Measurements from ENCODE around the gene TAPBP. TPM values are rescaled to one million over a fixed set of nuclear protein-coding genes. Genes with fewer than 3 reads are reported as not detected.

Gene TAPBP
- total and polyA plus RNA-seq, 2 donors (not counting 1 experiment from before 2014, with no cell fraction given): 50.3 to 56.0 TPM

GRCh38 chr6:33317669-33318425, 4.0 kb upstream of the TAPBP start, which contains the start of gene ZBTB22:
Gene ZBTB22 (minus strand): TSS chr6:33317744. CDS start chr6:33316916, 828 bp downstream.
- peaks cover 54% of the 10 kb centered on the region for H3K79me2 ChIP-seq (ENCODE audit: control insufficient read depth, insufficient read depth, low read length)
- peak within 1 kb of the TSS; percentile 71 for H3K27ac ChIP-seq (ENCODE audit: insufficient read depth, low read length)
- H3K4me3 ChIP-seq (replicated peaks in 1 of 4; ENCODE audit: control extremely low read depth in 1 of 4, insufficient read depth in 1 of 4, low read depth in 3 of 4, low read length in 4 of 4): peak within 1 kb of the TSS; percentile 53 to 73 (median 58)
- peak within 1 kb of the TSS; percentile 82 for H3K4me2 ChIP-seq (ENCODE audit: extremely low read depth, insufficient read depth, low read length)
- TF ChIP-seq EZH2 (IDR thresholded peaks at IDR 0.05; ENCODE audit: low read length, missing control alignments) (no peak), CTCF (conservative IDR thresholded peaks at IDR 0.05 in 1 of 2, IDR thresholded peaks at IDR 0.05 in 1 of 2; ENCODE audit: low read depth in 1 of 2, low read length in 2 of 2) (no peak)
- peak within 1 kb of the TSS; percentile 47 for H2AFZ ChIP-seq (ENCODE audit: low read length)
- H3K9me3 ChIP-seq (ENCODE audit: control insufficient read depth, insufficient read depth, low read depth, low read length): no peaks in the 10 kb centered on the region
- DNase-seq (ENCODE audit: low read depth in 2 of 2): peak; percentile 99
- H4K20me1 ChIP-seq (ENCODE audit: control insufficient read depth, extremely low read depth, insufficient read depth, low read length): no peaks in the 10 kb centered on the region
- H3K27me3 ChIP-seq (ENCODE audit: control insufficient read depth, insufficient read depth, low read length): no peaks in the 10 kb centered on the region
- peaks cover 40% of the 10 kb centered on the region for H3K4me1 ChIP-seq (ENCODE audit: control insufficient read depth, extremely low read depth, insufficient read depth, low read length)
- peaks cover 14% of the 10 kb centered on the region for H3K36me3 ChIP-seq (ENCODE audit: control insufficient read depth, insufficient read depth, low read length)
- H3K9ac ChIP-seq (ENCODE audit: insufficient read depth, low read length): peak within 1 kb of the TSS; percentile 53

GRCh38 chr6:33317419-33317668, 3.5 kb upstream of the TAPBP start:
- no peaks in the 10 kb centered on the region for H3K27me3 ChIP-seq (ENCODE audit: control insufficient read depth, insufficient read depth, low read length)
- peaks cover 14% of the 10 kb centered on the region for H3K36me3 ChIP-seq (ENCODE audit: control insufficient read depth, insufficient read depth, low read length)
- no peak overlapping the region for H3K27ac ChIP-seq (ENCODE audit: insufficient read depth, low read length)
- no peaks in the 10 kb centered on the region for H3K9me3 ChIP-seq (ENCODE audit: control insufficient read depth, insufficient read depth, low read depth, low read length)
- peak overlapping the region; percentile 36 to 60 (median 46) for H3K4me3 ChIP-seq (replicated peaks in 1 of 4; ENCODE audit: control extremely low read depth in 1 of 4, insufficient read depth in 1 of 4, low read depth in 3 of 4, low read length in 4 of 4)
- DNase-seq (ENCODE audit: low read depth in 2 of 2): no peak
- peaks cover 55% of the 10 kb centered on the region for H3K79me2 ChIP-seq (ENCODE audit: control insufficient read depth, insufficient read depth, low read length)
- no peak overlapping the region for H3K9ac ChIP-seq (ENCODE audit: insufficient read depth, low read length)
- TF ChIP-seq CTCF (conservative IDR thresholded peaks at IDR 0.05 in 1 of 2, IDR thresholded peaks at IDR 0.05 in 1 of 2; ENCODE audit: low read depth in 1 of 2, low read length in 2 of 2) (no peak), EZH2 (IDR thresholded peaks at IDR 0.05; ENCODE audit: low read length, missing control alignments) (no peak)
- no peak overlapping the region for H2AFZ ChIP-seq (ENCODE audit: low read length)
- peaks cover 40% of the 10 kb centered on the region for H3K4me1 ChIP-seq (ENCODE audit: control insufficient read depth, extremely low read depth, insufficient read depth, low read length)
- H4K20me1 ChIP-seq (ENCODE audit: control insufficient read depth, extremely low read depth, insufficient read depth, low read length): no peaks in the 10 kb centered on the region
- no peak overlapping the region for H3K4me2 ChIP-seq (ENCODE audit: extremely low read depth, insufficient read depth, low read length)

- H3K36me3 ChIP-seq (ENCODE audit: control insufficient read depth, insufficient read depth, low read length): peaks cover 14% of the 10 kb centered on the region
- no peaks in the 10 kb centered on the region for H4K20me1 ChIP-seq (ENCODE audit: control insufficient read depth, extremely low read depth, insufficient read depth, low read length)
- peak overlapping the region; percentile 40 for H3K4me2 ChIP-seq (ENCODE audit: extremely low read depth, insufficient read depth, low read length)
- no peak overlapping the region for H2AFZ ChIP-seq (ENCODE audit: low read length)
- H3K9me3 ChIP-seq (ENCODE audit: control insufficient read depth, insufficient read depth, low read depth, low read length): no peaks in the 10 kb centered on the region
- peaks cover 40% of the 10 kb centered on the region for H3K4me1 ChIP-seq (ENCODE audit: control insufficient read depth, extremely low read depth, insufficient read depth, low read length)
- no peak for TF ChIP-seq EZH2 (IDR thresholded peaks at IDR 0.05; ENCODE audit: low read length, missing control alignments)
- H3K27me3 ChIP-seq (ENCODE audit: control insufficient read depth, insufficient read depth, low read length): no peaks in the 10 kb centered on the region
- no peak overlapping the region for H3K9ac ChIP-seq (ENCODE audit: insufficient read depth, low read length)
- no peak overlapping the region for H3K27ac ChIP-seq (ENCODE audit: insufficient read depth, low read length)
- H3K79me2 ChIP-seq (ENCODE audit: control insufficient read depth, insufficient read depth, low read length): peaks cover 55% of the 10 kb centered on the region
- no peak for DNase-seq (ENCODE audit: low read depth in 2 of 2)
- H3K4me3 ChIP-seq (replicated peaks in 1 of 4; ENCODE audit: control extremely low read depth in 1 of 4, insufficient read depth in 1 of 4, low read depth in 3 of 4, low read length in 4 of 4): peak overlapping the region; percentile 36 to 60 (median 46)
These were observed 2.9 kb upstream of the TAPBP start for GRCh38 chr6:33316603-33317418.

All from fibroblast of lung (primary cell).